Lower lobe of right lung (tissue), 2 donors: ENCODE data around the gene PHACTR3. TPM values are rescaled to one million over a fixed set of nuclear protein-coding genes. Genes with fewer than 3 reads are reported as not detected.
A peak's percentile ranks its signal among the peaks of the same experiment; 100 is the strongest.

Experiments used
- ATAC-seq, 2 donors: fragments of 200-7000 bp; cut with Tn5 transposase; one replicate each; pipeline ENCODE4 v1.9.1; 2020 to 2022; ENCODE audit warnings: mild to moderate bottlenecking in 2 of 2, moderate library complexity in 2 of 2
- DNase-seq: peaks from one replicate; pipeline ENCODE4 v3.0.0-alpha.2; 2020
- H3K27ac ChIP-seq: fragments of 200-600 bp; one replicate; pipeline ENCODE4 v1.8.0; 2022
- H3K27me3 ChIP-seq: fragments of 200-600 bp; one replicate; pipeline ENCODE4 v1.8.0; 2022; ENCODE audit warnings: low read depth
- H3K36me3 ChIP-seq: fragments of 200-600 bp; one replicate; pipeline ENCODE4 v1.8.0; 2022; ENCODE audit warnings: mild to moderate bottlenecking
- H3K4me1 ChIP-seq: fragments of 200-600 bp; one replicate; pipeline ENCODE4 v1.8.0; 2022
- H3K4me3 ChIP-seq: fragments of 200-600 bp; one replicate; pipeline ENCODE4 v1.8.0; 2022; ENCODE audit warnings: mild to moderate bottlenecking
- H3K9me3 ChIP-seq: fragments of 200-600 bp; one replicate; pipeline ENCODE4 v1.8.0; 2022
- intact Hi-C: fragments of 100-400 bp; cut with DNase I; formaldehyde crosslinking; loops from one replicate; pipeline ENCODE4 v1.11.0; 2022
- total RNA-seq: library from RNA; stranded (reverse); fragmentation: NEBNext Ultra II Directional; extraction: Animal tissue kit (Norgen Biotek cat#: 25700); gene quantifications from one replicate; pipeline ENCODE4 v1.2.1, GENCODE V29; 2021
- TF ChIP-seq, protein P1 (sequence below): fragments of 200-600 bp; IDR thresholded peaks from one replicate; pipeline ENCODE4 v1.8.0; 2022; ENCODE audit warnings: antibody characterized with exemption, mild to moderate bottlenecking
- donor health status: DM: no; HTN: yes; CAD: no; lungs with severe emphysema.

The PHACTR3 gene
- total RNA-seq, 1 donor from 2014 or later: 9.0 TPM

DNA sequence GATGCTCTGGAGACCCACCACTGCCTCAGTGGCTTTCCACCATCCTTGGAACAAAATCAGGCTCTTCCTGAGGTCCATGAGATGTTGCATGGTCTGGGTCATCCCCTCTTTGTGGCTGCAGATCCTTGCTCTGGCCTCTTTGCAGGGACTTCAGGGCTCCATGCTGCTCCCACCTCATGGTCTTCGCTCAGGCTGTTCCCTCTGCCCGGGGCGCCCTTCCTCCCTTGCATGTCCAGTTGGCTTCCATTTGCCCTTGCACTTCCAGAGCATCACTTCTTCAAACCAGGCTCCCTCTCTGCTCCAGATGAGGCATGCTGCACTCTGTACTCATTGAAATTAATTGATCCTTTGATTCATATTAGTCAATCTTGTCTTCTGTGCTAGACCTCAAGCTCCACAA, 4.4 kb upstream of the PHACTR3 start:
- Histone ChIP-seq H3K4me1 (no peaks in the 10 kb centered on the region), H3K4me3 (no peak overlapping the region), H3K9me3 (no peaks in the 10 kb centered on the region), H3K36me3 (no peaks in the 10 kb centered on the region), H3K27me3 (peaks cover 36% of the 10 kb centered on the region), H3K27ac (no peak overlapping the region)
- TF ChIP-seq, protein P1, sequence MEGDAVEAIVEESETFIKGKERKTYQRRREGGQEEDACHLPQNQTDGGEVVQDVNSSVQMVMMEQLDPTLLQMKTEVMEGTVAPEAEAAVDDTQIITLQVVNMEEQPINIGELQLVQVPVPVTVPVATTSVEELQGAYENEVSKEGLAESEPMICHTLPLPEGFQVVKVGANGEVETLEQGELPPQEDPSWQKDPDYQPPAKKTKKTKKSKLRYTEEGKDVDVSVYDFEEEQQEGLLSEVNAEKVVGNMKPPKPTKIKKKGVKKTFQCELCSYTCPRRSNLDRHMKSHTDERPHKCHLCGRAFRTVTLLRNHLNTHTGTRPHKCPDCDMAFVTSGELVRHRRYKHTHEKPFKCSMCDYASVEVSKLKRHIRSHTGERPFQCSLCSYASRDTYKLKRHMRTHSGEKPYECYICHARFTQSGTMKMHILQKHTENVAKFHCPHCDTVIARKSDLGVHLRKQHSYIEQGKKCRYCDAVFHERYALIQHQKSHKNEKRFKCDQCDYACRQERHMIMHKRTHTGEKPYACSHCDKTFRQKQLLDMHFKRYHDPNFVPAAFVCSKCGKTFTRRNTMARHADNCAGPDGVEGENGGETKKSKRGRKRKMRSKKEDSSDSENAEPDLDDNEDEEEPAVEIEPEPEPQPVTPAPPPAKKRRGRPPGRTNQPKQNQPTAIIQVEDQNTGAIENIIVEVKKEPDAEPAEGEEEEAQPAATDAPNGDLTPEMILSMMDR: no peak
- intact Hi-C loops: no loop called here
- ATAC-seq (no peak), DNase-seq (no peak)

DNA sequence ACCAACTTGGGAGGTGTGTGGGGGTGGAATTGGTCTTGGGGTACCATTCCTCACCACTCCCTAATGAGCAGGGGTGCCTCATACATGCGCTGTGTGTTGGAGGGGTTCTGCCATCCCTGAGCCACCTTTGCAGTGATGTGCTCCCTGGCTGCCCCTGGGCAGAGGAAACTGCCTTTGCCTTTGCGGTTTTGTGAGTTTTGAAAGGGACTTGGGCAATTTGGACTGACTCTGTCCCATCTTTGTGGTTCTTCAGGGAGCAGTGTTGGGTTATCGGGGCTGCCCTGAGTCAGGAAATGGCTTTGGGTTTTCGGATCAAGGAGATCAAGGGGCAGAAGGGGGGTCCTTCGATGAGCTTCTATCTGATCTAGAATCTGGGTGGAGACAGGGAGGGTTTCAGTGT, 3.9 kb upstream of the PHACTR3 start:
- DNase-seq (no peak), ATAC-seq (no peak)
- no peak overlapping the region for H3K27ac ChIP-seq
- no peak overlapping the region for H3K4me3 ChIP-seq
- intact Hi-C loops: no loop called here
- H3K27me3 ChIP-seq: peaks cover 41% of the 10 kb centered on the region
- H3K4me1 ChIP-seq: no peaks in the 10 kb centered on the region
- TF ChIP-seq, protein P1: no peak
- H3K9me3 ChIP-seq: no peaks in the 10 kb centered on the region
- no peaks in the 10 kb centered on the region for H3K36me3 ChIP-seq

GRCh38 chr20:59602546-59603080, 1.7 kb upstream of the PHACTR3 start:
- Histone ChIP-seq H3K4me1 (no peaks in the 10 kb centered on the region), H3K27ac (no peak overlapping the region), H3K27me3 (peaks cover 51% of the 10 kb centered on the region), H3K4me3 (no peak overlapping the region), H3K9me3 (no peaks in the 10 kb centered on the region), H3K36me3 (no peaks in the 10 kb centered on the region)
- intact Hi-C loops: no loop called here
- ATAC-seq: no peak
- TF ChIP-seq, protein P1: no peak
- DNase-seq: no peak

DNA sequence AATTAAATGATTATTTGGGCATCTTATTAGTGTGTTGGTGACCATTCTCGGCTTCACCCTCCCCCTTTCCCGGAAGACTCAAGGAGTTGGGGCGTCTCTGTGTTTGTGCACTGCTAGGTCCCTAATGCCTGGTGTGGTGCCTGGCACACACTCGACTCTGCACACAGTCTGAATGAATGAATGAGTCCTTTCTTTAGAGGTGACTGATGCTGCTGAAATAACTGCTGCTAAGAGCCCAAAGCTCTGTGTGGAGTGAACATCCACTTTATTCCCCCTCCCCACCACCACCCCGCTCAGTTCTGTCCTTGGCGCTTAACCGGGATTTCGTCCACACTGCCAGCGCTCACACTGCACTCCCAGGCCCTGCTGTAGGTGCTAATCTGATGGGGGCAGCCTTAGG, 1.2 kb upstream of the PHACTR3 start:
- intact Hi-C loops: no loop called here
- no peak for ATAC-seq
- no peak overlapping the region for H3K27ac ChIP-seq

GRCh38 chr20:59604741-59605600, 631 bp downstream of the PHACTR3 start:
- TF ChIP-seq, protein P1: no peak
- DNase-seq (no peak), ATAC-seq (peak in 1 of 2 donors; percentile 22)
- intact Hi-C loops: no loop called here
- Histone ChIP-seq H3K4me3 (peak overlapping the region; percentile 11), H3K9me3 (no peaks in the 10 kb centered on the region), H3K36me3 (no peaks in the 10 kb centered on the region), H3K27ac (no peak overlapping the region), H3K27me3 (peaks cover 61% of the 10 kb centered on the region), H3K4me1 (no peaks in the 10 kb centered on the region)

More for the DNA sequence above, 1.2 kb upstream of the PHACTR3 start:
- Histone ChIP-seq H3K36me3 (no peaks in the 10 kb centered on the region), H3K27me3 (peaks cover 51% of the 10 kb centered on the region), H3K9me3 (no peaks in the 10 kb centered on the region), H3K4me3 (no peak overlapping the region), H3K4me1 (no peaks in the 10 kb centered on the region)
- TF ChIP-seq, protein P1: no peak
- DNase-seq: no peak
